Mesangial cell (primary cell): ENCODE data around the gene OR4N5. TPM values are rescaled to one million over a fixed set of nuclear protein-coding genes. Genes with fewer than 3 reads are reported as not detected.

Experiments used
- total RNA-seq: library from RNA; depleted of rRNA; stranded (reverse); fragments of >200 nt; gene quantifications from 2 replicates; pipeline ENCODE4 v1.2.3, GENCODE V29; 2015

The OR4N5 gene
- not detected in 2 replicates for total RNA-seq

GRCh38 chr14:20138520-20138919 lies at the start of gene OR4N5:
Gene OR4N5 (plus strand): TSS chr14:20138820. CDS start chr14:20143736, 4,916 bp downstream.

GRCh38 chr14:20110438-20110837 lies 28.2 kb upstream of the OR4N5 start, which contains the start of gene OR4K17:
Gene OR4K17 (plus strand): TSS chr14:20110739. CDS start chr14:20117500, 6,761 bp downstream.

DNA sequence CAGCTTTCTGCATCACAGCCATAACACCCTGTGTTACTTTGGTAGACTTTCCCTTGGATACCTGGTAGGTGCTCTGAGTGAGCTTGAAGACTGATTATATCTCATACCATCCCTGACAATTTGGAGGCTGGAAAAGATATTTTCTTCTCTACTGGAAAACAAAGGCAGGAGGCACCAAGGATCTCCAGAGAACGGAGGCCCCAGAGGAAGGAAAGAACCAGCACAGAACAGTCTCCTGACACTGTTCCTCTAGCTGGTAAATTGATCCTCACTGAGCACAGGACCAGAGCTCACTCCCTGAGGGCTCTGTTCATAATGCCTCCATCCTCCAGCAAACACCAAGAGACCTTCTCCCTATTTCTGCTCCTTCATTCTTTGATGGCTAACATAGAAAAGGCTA lies 52.0 kb downstream of the OR4N5 start, which contains the start of gene OR11G2:
OR11G2 (plus strand) TSS at position 301 of the 400 bp plus-strand sequence. CDS start 6,542 bp downstream, outside the sequence.

Other genes starting within 250 kb of the OR4N5 start
- gene OR4K5, start 218.2 kb upstream of the OR4N5 start, total RNA-seq: not detected in 2 replicates
- gene OR4K1, start 207.9 kb upstream of the OR4N5 start, total RNA-seq: not detected in 2 replicates
- gene OR4K15, start 163.2 kb upstream of the OR4N5 start, total RNA-seq: not detected in 2 replicates
- not detected in 2 replicates for gene OR4Q2, start 136.7 kb upstream of the OR4N5 start, total RNA-seq
- gene OR4K14, start 119.5 kb upstream of the OR4N5 start, total RNA-seq: not detected in 2 replicates
- gene OR4K13, start 102.8 kb upstream of the OR4N5 start, total RNA-seq: not detected in 2 replicates
- not detected in 2 replicates for gene OR4L1, start 78.8 kb upstream of the OR4N5 start, total RNA-seq
- gene OR4K17, start 28.1 kb upstream of the OR4N5 start, total RNA-seq: not detected in 2 replicates
- not detected in 2 replicates for gene OR11G2, start 52.1 kb downstream of the OR4N5 start, total RNA-seq
- not detected in 2 replicates for gene OR11H6, start 84.9 kb downstream of the OR4N5 start, total RNA-seq
- gene OR11H7, start 90.2 kb downstream of the OR4N5 start, total RNA-seq: not detected in 2 replicates
- gene OR11H4, start 100.5 kb downstream of the OR4N5 start, total RNA-seq: not detected in 2 replicates
- gene TTC5, start 167.1 kb downstream of the OR4N5 start, total RNA-seq: 10.4 and 11.2 TPM in 2 replicates
- 39.8 and 56.3 TPM in 2 replicates for gene CCNB1IP1, start 194.5 kb downstream of the OR4N5 start, total RNA-seq
- gene PARP2, start 204.8 kb downstream of the OR4N5 start, total RNA-seq: 6.2 and 19.1 TPM in 2 replicates